Panc1 (cell line): ENCODE measurements around the gene ACSL1. TPM values are rescaled to one million over a fixed set of nuclear protein-coding genes. Genes with fewer than 3 reads are reported as not detected.

Experiments used
- ATAC-seq: fragments of 200-7000 bp; cut with Tn5 transposase; 2 replicates; pipeline ENCODE4 v1.9.1; 2020; ENCODE audit warnings: mild to moderate bottlenecking, moderate library complexity
- BruUV-seq: library from RNA; stranded (reverse); fragments of 400-500 nt; replicated peaks from 2 replicates; lab custom pipeline; 2021; lab: Mats Ljungman, UMichigan
- CTCF ChIA-PET: fragments of 300-600 bp; sonication (Branson Sonifier 250); formaldehyde crosslinking; loops from one replicate; lab custom pipeline; 2022; ENCODE audit warnings: antibody characterized with exemption; lab: Charles Lee
- POLR2A ChIA-PET: fragments of 300-600 bp; sonication (Branson Sonifier 250); formaldehyde crosslinking; loops from one replicate; lab custom pipeline; 2022; ENCODE audit warnings: antibody characterized with exemption; lab: Charles Lee
- DNase-seq: peaks from one replicate; pipeline ENCODE4 v3.0.0-alpha.2; 2010; ENCODE audit warnings: low read depth, low spot score
- H3K27ac ChIP-seq: 2 replicates; pipeline ENCODE4 v1.5.1; 2011; ENCODE audit warnings: mild to moderate bottlenecking, low read length, inconsistent platforms
- H3K27me3 ChIP-seq: fragments of 200-500 bp; sonication (Bioruptor generic); 2 replicates; pipeline ENCODE4 v1.6.0; 2014; ENCODE audit warnings: low read length, inconsistent platforms; ENCODE audit not compliant: control insufficient read depth, insufficient read depth
- H3K36me3 ChIP-seq: fragments of 200-500 bp; sonication (Bioruptor generic); 2 replicates; pipeline ENCODE4 v1.5.1; 2014; ENCODE audit warnings: inconsistent platforms, mild to moderate bottlenecking, low read length, moderate library complexity; ENCODE audit not compliant: control insufficient read depth, insufficient read depth
- H3K4me1 ChIP-seq: 2 replicates; pipeline ENCODE4 v1.5.1; 2011; ENCODE audit warnings: inconsistent platforms, mild to moderate bottlenecking, low read length, moderate library complexity; ENCODE audit not compliant: control insufficient read depth, insufficient read depth
- H3K4me3 ChIP-seq, 2 experiments: 2 replicates each; pipeline ENCODE4 v1.5.1; 2011 to 2012; ENCODE audit warnings: low read depth in 2 of 2, low read length in 2 of 2, mild to moderate bottlenecking in 2 of 2, inconsistent platforms in 1 of 2, moderate library complexity in 1 of 2
- H3K9me3 ChIP-seq: fragments of 200-500 bp; sonication (Bioruptor generic); 2 replicates; pipeline ENCODE4 v1.5.1; 2014; ENCODE audit warnings: low read depth, mild to moderate bottlenecking, inconsistent platforms, low read length, moderate library complexity; ENCODE audit not compliant: control insufficient read depth, insufficient read depth
- CTCF ChIP-seq: fragments of 450-650 bp; IDR thresholded peaks from 2 replicates; pipeline ENCODE4 v1.5.1; 2017; ENCODE audit warnings: mild to moderate bottlenecking
- POLR2AphosphoS5 ChIP-seq: IDR thresholded peaks from 2 replicates; pipeline ENCODE4 v1.6.1; 2012; ENCODE audit warnings: mild to moderate bottlenecking, low read depth, low read length, moderate library complexity
- SIN3A ChIP-seq: IDR thresholded peaks from 2 replicates; pipeline ENCODE4 v1.6.1; 2012; ENCODE audit warnings: low read depth, mild to moderate bottlenecking, low read length, moderate library complexity, borderline replicate concordance; ENCODE audit not compliant: insufficient read depth
- TCF7L2 ChIP-seq: IDR thresholded peaks from 2 replicates; pipeline ENCODE4 v1.6.1; 2011; ENCODE audit warnings: mild to moderate bottlenecking, low read depth, low read length, inconsistent platforms
- in situ Hi-C: cut with HindIII; loops from 2 replicates; pipeline ENCODE4 v1.10.0; 2016; ENCODE audit warnings: low sequenced_read_pairs, low pct_unique_long_range_greater_than_20kb
- intact Hi-C: fragments of 100-400 bp; cut with micrococcal nuclease; formaldehyde crosslinking; loops from one replicate; pipeline ENCODE4 v1.10.0; 2022; ENCODE audit not compliant: unreplicated experiment
- total RNA-seq: library from RNA; stranded (reverse); gene quantifications from one replicate; pipeline ENCODE4 v1.2.1, GENCODE V29; 2021; ENCODE audit not compliant: unreplicated experiment
- TF ChIP-seq, protein P1 (sequence below), 2 experiments: IDR thresholded peaks; 2 replicates each; pipeline ENCODE4 v1.6.1; 2011 to 2012; ENCODE audit warnings: low read depth in 2 of 2, control low read depth in 1 of 2, low read length in 1 of 2, mild to moderate bottlenecking in 1 of 2, moderate library complexity in 1 of 2; ENCODE audit not compliant: insufficient read depth in 1 of 2

Gene ACSL1
- total RNA-seq, 1 experiment from 2014 or later = 15.4 TPM

DNA sequence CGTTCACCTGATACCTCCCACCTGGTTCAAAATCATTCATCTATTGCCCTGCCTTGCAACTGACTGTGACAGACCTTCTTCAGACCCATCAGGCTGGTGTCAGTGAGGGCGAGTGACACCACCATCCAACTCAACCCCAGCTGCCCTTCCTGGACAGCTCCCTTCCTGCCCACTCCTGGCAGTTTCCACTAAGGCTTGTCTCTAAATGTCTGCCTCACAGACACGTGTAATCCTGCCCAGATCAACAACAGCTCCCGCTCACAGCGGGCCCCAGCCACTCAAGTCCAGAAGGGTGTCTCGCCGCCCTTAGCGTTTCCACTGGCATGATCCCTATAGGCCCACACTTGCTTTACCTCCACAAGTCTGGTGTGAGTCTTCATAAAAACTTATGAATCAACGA is 28.9 kb downstream of the ACSL1 start:
- Histone ChIP-seq H3K9me3 (no peaks in the 10 kb centered on the region), H3K4me3 (no peak overlapping the region), H3K27ac (no peak overlapping the region), H3K36me3 (no peaks in the 10 kb centered on the region), H3K4me1 (peaks cover 5% of the 10 kb centered on the region), H3K27me3 (no peaks in the 10 kb centered on the region)
- POLR2A ChIA-PET = interaction anchor here (0.6 kb wide), 1 partner anchor 17 kb away, joined by 3 read pairs; no protein-coding TSS in a partner anchor
- BruUV-seq = no TSS peak
- ATAC-seq (no peak), DNase-seq (no peak)
- CTCF ChIA-PET = no interaction called here
- no peak for TF ChIP-seq TCF7L2
- no peak for TF ChIP-seq POLR2AphosphoS5
- no peak for TF ChIP-seq CTCF
- TF ChIP-seq, protein P1, sequence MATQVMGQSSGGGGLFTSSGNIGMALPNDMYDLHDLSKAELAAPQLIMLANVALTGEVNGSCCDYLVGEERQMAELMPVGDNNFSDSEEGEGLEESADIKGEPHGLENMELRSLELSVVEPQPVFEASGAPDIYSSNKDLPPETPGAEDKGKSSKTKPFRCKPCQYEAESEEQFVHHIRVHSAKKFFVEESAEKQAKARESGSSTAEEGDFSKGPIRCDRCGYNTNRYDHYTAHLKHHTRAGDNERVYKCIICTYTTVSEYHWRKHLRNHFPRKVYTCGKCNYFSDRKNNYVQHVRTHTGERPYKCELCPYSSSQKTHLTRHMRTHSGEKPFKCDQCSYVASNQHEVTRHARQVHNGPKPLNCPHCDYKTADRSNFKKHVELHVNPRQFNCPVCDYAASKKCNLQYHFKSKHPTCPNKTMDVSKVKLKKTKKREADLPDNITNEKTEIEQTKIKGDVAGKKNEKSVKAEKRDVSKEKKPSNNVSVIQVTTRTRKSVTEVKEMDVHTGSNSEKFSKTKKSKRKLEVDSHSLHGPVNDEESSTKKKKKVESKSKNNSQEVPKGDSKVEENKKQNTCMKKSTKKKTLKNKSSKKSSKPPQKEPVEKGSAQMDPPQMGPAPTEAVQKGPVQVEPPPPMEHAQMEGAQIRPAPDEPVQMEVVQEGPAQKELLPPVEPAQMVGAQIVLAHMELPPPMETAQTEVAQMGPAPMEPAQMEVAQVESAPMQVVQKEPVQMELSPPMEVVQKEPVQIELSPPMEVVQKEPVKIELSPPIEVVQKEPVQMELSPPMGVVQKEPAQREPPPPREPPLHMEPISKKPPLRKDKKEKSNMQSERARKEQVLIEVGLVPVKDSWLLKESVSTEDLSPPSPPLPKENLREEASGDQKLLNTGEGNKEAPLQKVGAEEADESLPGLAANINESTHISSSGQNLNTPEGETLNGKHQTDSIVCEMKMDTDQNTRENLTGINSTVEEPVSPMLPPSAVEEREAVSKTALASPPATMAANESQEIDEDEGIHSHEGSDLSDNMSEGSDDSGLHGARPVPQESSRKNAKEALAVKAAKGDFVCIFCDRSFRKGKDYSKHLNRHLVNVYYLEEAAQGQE (IDR thresholded peaks at IDR 0.05; ENCODE audit: insufficient read depth in 1 of 2, low read depth in 2 of 2, low read length in 1 of 2) = no peak
- TF ChIP-seq SIN3A = no peak
- in situ Hi-C loops (no loop called here), intact Hi-C loops (no loop called here)

- H3K4me3 ChIP-seq = no peak overlapping the region
- TF ChIP-seq, protein P1 (IDR thresholded peaks at IDR 0.05; ENCODE audit: insufficient read depth in 1 of 2, low read depth in 2 of 2, low read length in 1 of 2) = no peak
- no peak for TF ChIP-seq CTCF
- TF ChIP-seq SIN3A = no peak
- no peak for TF ChIP-seq POLR2AphosphoS5
- TF ChIP-seq TCF7L2 = no peak
- DNase-seq (no peak), ATAC-seq (no peak)
- no peaks in the 10 kb centered on the region for H3K36me3 ChIP-seq
- no peaks in the 10 kb centered on the region for H3K27me3 ChIP-seq
- H3K9me3 ChIP-seq = no peaks in the 10 kb centered on the region
- ChIA-PET CTCF (no interaction called here), POLR2A (no interaction called here)
- BruUV-seq = no TSS peak
- no peak overlapping the region for H3K27ac ChIP-seq
- H3K4me1 ChIP-seq = peaks cover 5% of the 10 kb centered on the region
- intact Hi-C loops (no loop called here), in situ Hi-C loops (no loop called here)
Observed at GRCh38 chr4:184795214-184795844, 30.4 kb downstream of the ACSL1 start.
